OCI-LY3 (cell line): ENCODE data around the gene C5AR1.
"Not testable (repeated sequence)": the region's sequence is repeated elsewhere in the genome, so short reads cannot be mapped to it uniquely, and the experiment has no call there.

Experiments
- H2AFZ ChIP-seq: fragments of 200-600, 300-600 bp; shearing (Covaris generic); 2 replicates; pipeline ENCODE4 v1.6.0; 2014; ENCODE audit warnings: antibody characterized with exemption, low read depth, low read length
- H3K27ac ChIP-seq: fragments of 200-600, 300-600 bp; sonication (generic); 2 replicates; pipeline ENCODE4 v1.5.1; 2014; ENCODE audit warnings: mild to moderate bottlenecking, low read length, moderate library complexity, mixed read lengths
- H3K27me3 ChIP-seq: fragments of 200-600, 300-600 bp; sonication (generic); 2 replicates; pipeline ENCODE4 v1.6.1; 2014; ENCODE audit warnings: low read depth, low read length, mixed read lengths
- H3K36me3 ChIP-seq: fragments of 200-600, 300-600 bp; sonication (generic); replicated peaks from 2 replicates; pipeline ENCODE3; 2014; ENCODE audit warnings: low read depth, low read length, mixed read lengths
- H3K4me1 ChIP-seq: fragments of 300-600, 200-600 bp; sonication (generic); 2 replicates; pipeline ENCODE4 v1.6.1; 2014; ENCODE audit warnings: low read length, mixed read lengths
- H3K4me2 ChIP-seq: fragments of 200-600, 300-600 bp; sonication (generic); 2 replicates; pipeline ENCODE4 v1.6.1; 2014; ENCODE audit warnings: low read length, mixed read lengths
- H3K4me3 ChIP-seq: fragments of 300-600, 200-600 bp; sonication (generic); 2 replicates; pipeline ENCODE4 v1.5.1; 2014; ENCODE audit warnings: antibody characterized with exemption, mild to moderate bottlenecking, low read length, moderate library complexity
- H3K79me2 ChIP-seq: fragments of 300-600, 200-600 bp; shearing (Covaris generic); 2 replicates; pipeline ENCODE4 v1.6.1; 2014; ENCODE audit warnings: mild to moderate bottlenecking, low read length, mixed read lengths
- H3K9ac ChIP-seq: fragments of 300-600, 200-600 bp; shearing (Covaris generic); 2 replicates; pipeline ENCODE4 v1.6.0; 2014; ENCODE audit warnings: mild to moderate bottlenecking, low read length, moderate library complexity
- H3K9me3 ChIP-seq: fragments of 200-600, 300-600 bp; shearing (Covaris generic); 2 replicates; pipeline ENCODE4 v1.6.1; 2014; ENCODE audit warnings: low read length, mixed read lengths; ENCODE audit not compliant: insufficient read depth
- H4K20me1 ChIP-seq: fragments of 200-600, 300-600 bp; sonication (generic); 2 replicates; pipeline ENCODE4 v1.6.1; 2016; ENCODE audit warnings: low read length, mixed read lengths; ENCODE audit not compliant: insufficient read depth
- EZH2phosphoT487 ChIP-seq: fragments of 200-600 bp; shearing (Covaris generic); IDR thresholded peaks from 2 replicates; pipeline ENCODE4 v1.6.1; 2018; ENCODE audit warnings: antibody characterized with exemption, mixed run types, low read depth
- TF ChIP-seq, protein P1 (sequence below): fragments of 200-600, 300-600 bp; sonication (generic); IDR thresholded peaks from 2 replicates; pipeline ENCODE4 v1.5.1; 2014; ENCODE audit warnings: antibody characterized with exemption, low read length, low read depth

C5AR1 gene

DNA sequence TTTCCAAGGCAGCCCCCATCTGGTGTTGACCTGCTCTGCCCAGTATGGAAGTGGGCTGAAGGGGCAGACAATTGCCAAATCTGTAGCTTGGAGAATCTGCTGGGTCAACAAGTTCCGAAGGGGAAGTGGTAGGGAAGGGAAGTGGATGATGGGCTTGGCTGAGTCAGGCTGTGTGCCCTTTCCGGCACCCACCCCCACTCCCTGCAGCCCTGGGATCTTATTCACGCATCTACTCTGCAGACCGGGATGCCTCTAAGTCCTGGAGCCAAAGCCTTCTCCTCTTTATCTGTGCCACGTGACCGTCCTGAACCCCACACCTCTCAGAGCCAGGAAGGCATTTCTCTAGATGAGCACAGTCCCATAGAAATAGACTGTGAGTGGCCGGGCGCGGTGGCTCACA lies 14.8 kb downstream of the C5AR1 start:
- H2AFZ ChIP-seq: no peak overlapping the region
- H3K9me3 ChIP-seq: no peaks in the 10 kb centered on the region
- no peak overlapping the region for H3K27ac ChIP-seq
- 0 out of 2 replicates have a peak, but pooled peaks cover 4% of the 10 kb centered on the region for H3K27me3 ChIP-seq
- H3K79me2 ChIP-seq: no peaks in the 10 kb centered on the region
- TF ChIP-seq EZH2phosphoT487: no peak
- TF ChIP-seq, protein P1, sequence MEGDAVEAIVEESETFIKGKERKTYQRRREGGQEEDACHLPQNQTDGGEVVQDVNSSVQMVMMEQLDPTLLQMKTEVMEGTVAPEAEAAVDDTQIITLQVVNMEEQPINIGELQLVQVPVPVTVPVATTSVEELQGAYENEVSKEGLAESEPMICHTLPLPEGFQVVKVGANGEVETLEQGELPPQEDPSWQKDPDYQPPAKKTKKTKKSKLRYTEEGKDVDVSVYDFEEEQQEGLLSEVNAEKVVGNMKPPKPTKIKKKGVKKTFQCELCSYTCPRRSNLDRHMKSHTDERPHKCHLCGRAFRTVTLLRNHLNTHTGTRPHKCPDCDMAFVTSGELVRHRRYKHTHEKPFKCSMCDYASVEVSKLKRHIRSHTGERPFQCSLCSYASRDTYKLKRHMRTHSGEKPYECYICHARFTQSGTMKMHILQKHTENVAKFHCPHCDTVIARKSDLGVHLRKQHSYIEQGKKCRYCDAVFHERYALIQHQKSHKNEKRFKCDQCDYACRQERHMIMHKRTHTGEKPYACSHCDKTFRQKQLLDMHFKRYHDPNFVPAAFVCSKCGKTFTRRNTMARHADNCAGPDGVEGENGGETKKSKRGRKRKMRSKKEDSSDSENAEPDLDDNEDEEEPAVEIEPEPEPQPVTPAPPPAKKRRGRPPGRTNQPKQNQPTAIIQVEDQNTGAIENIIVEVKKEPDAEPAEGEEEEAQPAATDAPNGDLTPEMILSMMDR: no peak
- H3K4me3 ChIP-seq: no peak overlapping the region
- H4K20me1 ChIP-seq: no peaks in the 10 kb centered on the region
- H3K4me2 ChIP-seq: no peak overlapping the region
- H3K36me3 ChIP-seq: no peaks in the 10 kb centered on the region
- H3K4me1 ChIP-seq: peaks cover 8% of the 10 kb centered on the region; the same call in 1 of the 2 replicates
- H3K9ac ChIP-seq: no peak overlapping the region

DNA sequence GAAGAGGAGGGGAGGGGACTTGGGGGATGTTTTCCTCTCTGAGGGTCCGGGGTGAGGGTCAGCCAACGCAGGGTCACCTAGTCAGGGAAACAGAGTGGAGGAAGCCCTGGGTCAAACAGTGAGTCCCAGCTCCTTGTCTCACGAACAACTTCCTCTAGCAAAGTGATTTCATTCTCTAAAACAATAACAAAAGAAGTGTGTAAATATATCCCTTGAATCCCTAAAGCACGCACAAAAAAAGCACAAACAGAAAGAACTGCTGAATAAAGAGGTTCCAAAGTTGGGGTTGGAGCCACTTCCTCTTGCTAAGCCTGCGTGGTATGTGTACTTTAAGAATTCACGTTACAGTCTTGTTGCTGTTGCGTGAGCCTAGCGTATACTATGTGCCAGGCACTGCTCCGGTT lies 20.8 kb downstream of the C5AR1 start:
- Histone ChIP-seq H3K36me3 (no peaks in the 10 kb centered on the region), H3K9me3 (no peaks in the 10 kb centered on the region), H3K27ac (no peak overlapping the region), H3K4me1 (no peaks in the 10 kb centered on the region), H4K20me1 (no peaks in the 10 kb centered on the region), H2AFZ (no peak overlapping the region), H3K4me2 (no peak overlapping the region), H3K27me3 (0 out of 2 replicates have a peak, but pooled peaks cover 4% of the 10 kb centered on the region), H3K4me3 (no peak overlapping the region), H3K79me2 (no peaks in the 10 kb centered on the region), H3K9ac (no peak overlapping the region)
- TF ChIP-seq, protein P1: no peak
- TF ChIP-seq EZH2phosphoT487: no peak

DNA sequence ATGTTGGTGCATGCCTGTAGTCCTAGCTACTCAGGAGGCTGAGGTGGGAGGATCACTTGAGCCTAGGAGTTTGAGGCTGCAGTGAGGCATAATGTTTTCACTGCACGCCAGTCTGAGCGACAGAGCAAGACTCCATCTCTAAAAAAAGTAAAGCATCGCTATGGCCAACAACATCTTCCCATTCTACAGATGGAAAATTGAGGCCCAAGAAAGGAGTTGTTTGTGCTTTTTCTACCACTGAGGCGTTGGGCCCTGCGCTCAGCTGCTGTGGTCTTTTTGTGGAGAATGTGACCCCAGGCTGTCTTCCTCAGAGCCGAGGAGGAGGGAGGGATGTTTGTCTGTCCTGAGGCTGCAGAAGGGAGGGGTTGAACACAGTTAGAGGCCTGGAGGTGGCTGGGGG lies 21.8 kb downstream of the C5AR1 start:
- H3K36me3 ChIP-seq: no peaks in the 10 kb centered on the region
- H3K79me2 ChIP-seq: no peaks in the 10 kb centered on the region
- H3K4me2 ChIP-seq: no peak overlapping the region
- no peak overlapping the region for H3K9ac ChIP-seq
- H4K20me1 ChIP-seq: no peaks in the 10 kb centered on the region
- H3K27me3 ChIP-seq: no peaks in the 10 kb centered on the region
- no peak overlapping the region for H2AFZ ChIP-seq
- TF ChIP-seq EZH2phosphoT487: no peak
- TF ChIP-seq, protein P1: no peak
- H3K27ac ChIP-seq: no peak overlapping the region
- H3K4me1 ChIP-seq: no peaks in the 10 kb centered on the region
- H3K4me3 ChIP-seq: no peak overlapping the region
- H3K9me3 ChIP-seq: no peaks in the 10 kb centered on the region

DNA sequence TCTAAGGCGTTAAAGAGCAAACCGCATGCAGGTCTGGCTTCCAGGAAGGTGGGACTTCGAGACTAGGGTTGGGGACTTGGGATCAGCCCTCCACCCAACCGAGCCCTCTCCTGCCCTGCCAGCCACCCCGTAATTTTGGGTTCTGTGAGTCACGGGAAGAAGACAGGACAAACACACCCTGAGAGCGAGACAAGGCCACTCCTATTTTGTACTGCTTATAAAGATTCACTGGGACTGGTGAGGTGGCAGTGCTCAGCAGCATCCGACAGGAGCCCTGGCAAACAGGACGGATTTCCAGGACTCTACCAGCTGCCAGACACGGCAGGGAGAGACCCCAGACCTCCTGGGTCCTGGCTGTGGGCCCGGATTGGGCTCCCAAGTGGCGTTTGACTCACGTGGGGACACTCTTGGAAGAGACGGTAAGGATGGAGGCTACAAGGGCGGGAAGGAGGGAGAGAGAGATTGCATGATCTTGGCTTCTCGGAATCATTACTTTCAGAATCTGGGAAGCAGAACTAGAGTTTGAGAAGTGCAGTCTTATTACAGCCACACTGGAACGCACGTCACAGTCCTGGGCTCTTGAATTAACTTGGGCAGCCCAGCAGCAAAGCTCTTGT lies 22.4 kb downstream of the C5AR1 start, which contains the start of gene C5AR2:
Gene C5AR2, plus strand, starts transcription at position 245 of the 617 bp plus-strand sequence. CDS start 8,625 bp downstream, outside the sequence.
- no peaks in the 10 kb centered on the region for H3K9me3 ChIP-seq
- no peaks in the 10 kb centered on the region for H3K36me3 ChIP-seq
- no peaks in the 10 kb centered on the region for H3K4me1 ChIP-seq
- H3K79me2 ChIP-seq: no peaks in the 10 kb centered on the region
- H3K9ac ChIP-seq: no peak within 1 kb of the TSS
- no peak within 1 kb of the TSS for H3K4me3 ChIP-seq
- H3K27me3 ChIP-seq: no peaks in the 10 kb centered on the region
- H4K20me1 ChIP-seq: no peaks in the 10 kb centered on the region
- no peak within 1 kb of the TSS for H3K4me2 ChIP-seq
- H2AFZ ChIP-seq: no peak within 1 kb of the TSS
- no peak within 1 kb of the TSS for H3K27ac ChIP-seq
- no peak for TF ChIP-seq EZH2phosphoT487

DNA sequence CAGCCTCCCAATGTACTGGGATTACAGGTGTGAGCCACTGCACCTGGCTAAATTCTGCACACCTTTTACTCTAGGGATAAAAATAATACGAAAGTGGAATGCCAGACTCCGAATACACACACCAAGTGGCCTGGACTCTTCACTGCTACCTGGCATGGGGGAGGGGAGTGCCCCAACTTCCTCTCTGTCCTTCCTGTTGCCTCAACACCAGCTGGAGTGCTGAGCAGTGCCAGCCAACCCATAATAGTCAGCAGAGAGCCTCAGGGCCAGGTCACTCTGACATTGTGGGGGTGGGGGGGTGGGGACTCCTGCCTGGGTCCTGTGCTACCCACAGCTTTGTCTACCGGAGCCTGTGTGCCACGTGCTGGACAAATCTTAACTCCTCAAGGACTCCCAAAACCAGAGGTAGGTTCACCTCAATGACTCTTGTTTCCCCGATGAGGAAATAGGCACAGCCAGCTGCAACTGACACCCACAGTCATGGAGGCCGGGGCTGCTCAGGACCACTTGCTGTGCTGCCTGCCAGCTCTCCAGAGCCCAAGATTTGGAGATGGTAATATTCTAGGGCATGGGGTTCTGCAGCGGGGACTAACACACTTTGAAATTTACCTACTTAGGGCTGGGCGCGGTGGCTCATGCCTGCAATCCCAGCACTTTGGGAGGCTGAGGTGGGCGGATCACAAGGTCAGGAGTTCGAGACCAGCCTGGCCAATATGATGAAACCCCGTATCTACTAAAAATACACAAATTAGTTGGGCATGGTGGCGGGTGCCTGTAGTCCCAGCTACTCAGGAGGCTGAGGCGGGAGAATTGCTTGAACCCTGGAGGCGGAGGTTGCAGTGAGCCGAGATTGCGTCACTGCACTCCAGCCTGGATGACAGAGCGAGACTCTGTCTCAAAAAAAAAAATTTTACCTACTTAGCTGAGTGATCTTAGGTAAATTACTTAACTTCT lies 27.4 kb downstream of the C5AR1 start:
- H3K36me3 ChIP-seq, H4K20me1 ChIP-seq, H3K27ac ChIP-seq, H3K4me2 ChIP-seq, H3K9me3 ChIP-seq, H3K9ac ChIP-seq, H3K27me3 ChIP-seq, H3K4me1 ChIP-seq, H3K4me3 ChIP-seq, H3K79me2 ChIP-seq, H2AFZ ChIP-seq: not testable (repeated sequence)
